AG09319 (cell line): ENCODE data around the gene BACE1.
"Not testable (repeated sequence)": the region's sequence is repeated elsewhere in the genome, so short reads cannot be mapped to it uniquely, and the experiment has no call there.

Source experiments
- DNase-seq: peaks from one replicate; pipeline ENCODE4 v3.0.0-alpha.2; 2010; ENCODE audit warnings: low read depth; ENCODE audit errors: extremely low read depth
- CTCF ChIP-seq: IDR thresholded peaks from 2 replicates; pipeline ENCODE4 v1.5.1; 2011; ENCODE audit warnings: low read depth, mild to moderate bottlenecking, inconsistent platforms, low read length, moderate library complexity

BACE1 gene

GRCh38 chr11:117271208-117271607, 44.8 kb downstream of the BACE1 start:
- no peak for DNase-seq
- TF ChIP-seq CTCF, result no peak

GRCh38 chr11:117269856-117270255, 46.2 kb downstream of the BACE1 start:
- DNase-seq, result no peak
- no peak for TF ChIP-seq CTCF

GRCh38 chr11:117265745-117266144, 50.3 kb downstream of the BACE1 start:
- TF ChIP-seq CTCF, result no peak
- no peak for DNase-seq

- DNase-seq, result not testable (repeated sequence)
Observed at GRCh38 chr11:117264624-117265323, 51.3 kb downstream of the BACE1 start.

- DNase-seq, result no peak
- TF ChIP-seq CTCF, result no peak
Observed at GRCh38 chr11:117259417-117259816, 56.6 kb downstream of the BACE1 start.

- no peak for DNase-seq
- no peak for TF ChIP-seq CTCF
Observed at GRCh38 chr11:117258576-117258975, 57.5 kb downstream of the BACE1 start.

GRCh38 chr11:117256573-117256972, 59.5 kb downstream of the BACE1 start:
- no peak for TF ChIP-seq CTCF
- no peak for DNase-seq

- no peak for TF ChIP-seq CTCF
Observed at GRCh38 chr11:117255966-117256365, 60.1 kb downstream of the BACE1 start.

More at GRCh38 chr11:117255966-117256365, 60.1 kb downstream of the BACE1 start:
- DNase-seq, result no peak
